Stimulated activated CD4-positive, alpha-beta T cell treated with anti-CD3 and anti-CD28 coated beads, Interleukin-15, amount 100 ng/mL, for 48 hours (primary cell): ENCODE measurements around the gene KRTAP25-1.

Experiments
- DNase-seq, 2 donors: peaks; one replicate each; pipeline ENCODE4 v3.0.0-alpha.2; 2020; ENCODE audit warnings: low read depth in 2 of 2

The KRTAP25-1 gene

GRCh38 chr21:30249936-30250335 is 39.4 kb downstream of the KRTAP25-1 start:
- no peak for DNase-seq

- no peak for DNase-seq
These were observed 40.5 kb downstream of the KRTAP25-1 start for GRCh38 chr21:30248844-30249243.

GRCh38 chr21:30245061-30245460 is 44.3 kb downstream of the KRTAP25-1 start:
- DNase-seq: no peak

GRCh38 chr21:30243691-30244090 is 45.6 kb downstream of the KRTAP25-1 start:
- DNase-seq: no peak

GRCh38 chr21:30240661-30241060 is 48.7 kb downstream of the KRTAP25-1 start:
- no peak for DNase-seq
